KMS-11 (cell line): ENCODE measurements around the gene LCN12.

Source experiments
- H2AFZ ChIP-seq: fragments of 200-600 bp; sonication (generic); 2 replicates; pipeline ENCODE4 v1.6.1; 2016; ENCODE audit warnings: antibody characterized with exemption, mixed run types, low read depth
- H3K27ac ChIP-seq: fragments of 200-600 bp; sonication (generic); 2 replicates; pipeline ENCODE4 v1.6.1; 2016; ENCODE audit warnings: mild to moderate bottlenecking, mixed run types
- H3K27me3 ChIP-seq: fragments of 200-600 bp; sonication (generic); 2 replicates; pipeline ENCODE4 v1.6.1; 2017; ENCODE audit warnings: mild to moderate bottlenecking, low read depth, mixed run types, moderate library complexity; ENCODE audit not compliant: insufficient read depth
- H3K36me3 ChIP-seq: fragments of 200-600 bp; sonication (generic); 2 replicates; pipeline ENCODE4 v1.6.1; 2017; ENCODE audit warnings: mild to moderate bottlenecking, mixed run types; ENCODE audit not compliant: insufficient read depth
- H3K4me1 ChIP-seq: fragments of 200-600 bp; sonication (generic); 2 replicates; pipeline ENCODE4 v1.6.1; 2016; ENCODE audit warnings: mild to moderate bottlenecking, low read depth, mixed run types; ENCODE audit not compliant: poor library complexity, severe bottlenecking
- H3K4me2 ChIP-seq: fragments of 200-600 bp; sonication (generic); 2 replicates; pipeline ENCODE4 v1.7.0; 2016; ENCODE audit warnings: mild to moderate bottlenecking, mixed run types
- H3K4me3 ChIP-seq: fragments of 200-600 bp; sonication (generic); IDR thresholded peaks from 2 replicates; pipeline ENCODE4 v1.6.1; 2017; ENCODE audit warnings: low read depth, low read length, mixed read lengths; ENCODE audit not compliant: insufficient read depth
- H3K79me2 ChIP-seq: fragments of 200-600 bp; sonication (generic); 2 replicates; pipeline ENCODE4 v1.6.1; 2016; ENCODE audit warnings: low read depth, mixed run types; ENCODE audit not compliant: insufficient read depth
- H3K9ac ChIP-seq: fragments of 200-600 bp; sonication (generic); 2 replicates; pipeline ENCODE4 v1.6.1; 2016; ENCODE audit warnings: mild to moderate bottlenecking, mixed run types
- H4K20me1 ChIP-seq: fragments of 200-600 bp; sonication (generic); 2 replicates; pipeline ENCODE4 v1.6.1; 2016; ENCODE audit warnings: mild to moderate bottlenecking, mixed run types; ENCODE audit not compliant: insufficient read depth
- TF ChIP-seq, protein P1 (sequence below): fragments of 200-600 bp; sonication (generic); conservative IDR thresholded peaks from 2 replicates; pipeline ENCODE4 v1.6.1; 2017; ENCODE audit warnings: low read depth, mild to moderate bottlenecking, antibody characterized with exemption, low read length, moderate library complexity, mixed read lengths

LCN12 gene

GRCh38 chr9:136965771-136966484 lies 13.9 kb downstream of the LCN12 start:
- TF ChIP-seq, protein P1, sequence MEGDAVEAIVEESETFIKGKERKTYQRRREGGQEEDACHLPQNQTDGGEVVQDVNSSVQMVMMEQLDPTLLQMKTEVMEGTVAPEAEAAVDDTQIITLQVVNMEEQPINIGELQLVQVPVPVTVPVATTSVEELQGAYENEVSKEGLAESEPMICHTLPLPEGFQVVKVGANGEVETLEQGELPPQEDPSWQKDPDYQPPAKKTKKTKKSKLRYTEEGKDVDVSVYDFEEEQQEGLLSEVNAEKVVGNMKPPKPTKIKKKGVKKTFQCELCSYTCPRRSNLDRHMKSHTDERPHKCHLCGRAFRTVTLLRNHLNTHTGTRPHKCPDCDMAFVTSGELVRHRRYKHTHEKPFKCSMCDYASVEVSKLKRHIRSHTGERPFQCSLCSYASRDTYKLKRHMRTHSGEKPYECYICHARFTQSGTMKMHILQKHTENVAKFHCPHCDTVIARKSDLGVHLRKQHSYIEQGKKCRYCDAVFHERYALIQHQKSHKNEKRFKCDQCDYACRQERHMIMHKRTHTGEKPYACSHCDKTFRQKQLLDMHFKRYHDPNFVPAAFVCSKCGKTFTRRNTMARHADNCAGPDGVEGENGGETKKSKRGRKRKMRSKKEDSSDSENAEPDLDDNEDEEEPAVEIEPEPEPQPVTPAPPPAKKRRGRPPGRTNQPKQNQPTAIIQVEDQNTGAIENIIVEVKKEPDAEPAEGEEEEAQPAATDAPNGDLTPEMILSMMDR, result no peak
- Histone ChIP-seq H3K36me3 (no peaks in the 10 kb centered on the region), H3K9ac (no peak overlapping the region), H3K27ac (no peak overlapping the region), H2AFZ (peak overlapping the region; percentile 35; the same call in 1 of the 2 replicates), H3K79me2 (no peaks in the 10 kb centered on the region), H3K4me2 (peak overlapping the region; percentile 46; the same call in 1 of the 2 replicates), H3K27me3 (no peaks in the 10 kb centered on the region; the same call in 1 of the 2 replicates), H3K4me3 (no peak overlapping the region), H4K20me1 (no peaks in the 10 kb centered on the region), H3K4me1 (peaks cover 29% of the 10 kb centered on the region)

GRCh38 chr9:136968333-136969127 lies 16.5 kb downstream of the LCN12 start:
- peaks cover 12% of the 10 kb centered on the region; the same call in 1 of the 2 replicates for H3K27me3 ChIP-seq
- no peak overlapping the region for H3K4me2 ChIP-seq
- no peak overlapping the region for H3K9ac ChIP-seq
- H3K4me3 ChIP-seq, result no peak overlapping the region
- TF ChIP-seq, protein P1, result no peak
- H2AFZ ChIP-seq, result no peak overlapping the region
- H3K4me1 ChIP-seq, result peaks cover 20% of the 10 kb centered on the region
- no peak overlapping the region for H3K27ac ChIP-seq
- no peaks in the 10 kb centered on the region for H4K20me1 ChIP-seq
- H3K79me2 ChIP-seq, result no peaks in the 10 kb centered on the region
- no peaks in the 10 kb centered on the region for H3K36me3 ChIP-seq

GRCh38 chr9:136969150-136969549 lies 17.1 kb downstream of the LCN12 start:
- Histone ChIP-seq H3K4me2 (no peak overlapping the region), H3K9ac (no peak overlapping the region), H3K4me3 (no peak overlapping the region), H3K4me1 (peaks cover 18% of the 10 kb centered on the region), H3K79me2 (no peaks in the 10 kb centered on the region), H4K20me1 (no peaks in the 10 kb centered on the region), H2AFZ (no peak overlapping the region), H3K27ac (no peak overlapping the region), H3K36me3 (no peaks in the 10 kb centered on the region), H3K27me3 (peaks cover 17% of the 10 kb centered on the region)
- TF ChIP-seq, protein P1, result no peak

- no peaks in the 10 kb centered on the region for H3K79me2 ChIP-seq
- no peak overlapping the region for H3K9ac ChIP-seq
- H3K4me1 ChIP-seq, result peaks cover 11% of the 10 kb centered on the region
- no peak overlapping the region for H2AFZ ChIP-seq
- no peak overlapping the region for H3K4me2 ChIP-seq
- no peaks in the 10 kb centered on the region for H4K20me1 ChIP-seq
- H3K4me3 ChIP-seq, result no peak overlapping the region
- H3K27ac ChIP-seq, result no peak overlapping the region
- TF ChIP-seq, protein P1, result no peak
- peaks cover 24% of the 10 kb centered on the region for H3K27me3 ChIP-seq
- no peaks in the 10 kb centered on the region for H3K36me3 ChIP-seq
These were observed 17.7 kb downstream of the LCN12 start for GRCh38 chr9:136969774-136970173.
